MG63 (cell line): ENCODE measurements around the gene FILIP1L. TPM values are rescaled to one million over a fixed set of nuclear protein-coding genes. Genes with fewer than 3 reads are reported as not detected.

Experiments used
- DNase-seq: peaks from one replicate; pipeline ENCODE4 v3.0.0-alpha.2; 2020
- H3K27me3 ChIP-seq: fragments of 250-450 bp; sonication (Bioruptor Pico); 2 replicates; pipeline ENCODE4 v1.5.1; 2020; ENCODE audit warnings: mild to moderate bottlenecking, moderate library complexity
- H3K36me3 ChIP-seq: fragments of 250-450 bp; sonication (Bioruptor Pico); 2 replicates; pipeline ENCODE4 v1.5.1; 2020; ENCODE audit warnings: mild to moderate bottlenecking, moderate library complexity
- H3K4me3 ChIP-seq: fragments of 250-450 bp; sonication (Bioruptor Pico); 2 replicates; pipeline ENCODE4 v1.5.1; 2020; ENCODE audit warnings: mild to moderate bottlenecking, moderate library complexity
- H3K9me3 ChIP-seq: fragments of 250-450 bp; sonication (Bioruptor Pico); 2 replicates; pipeline ENCODE4 v1.5.1; 2020; ENCODE audit warnings: mild to moderate bottlenecking, moderate library complexity
- total RNA-seq: library from RNA; depleted of rRNA; stranded (reverse); fragments of >200 nt; shearing (Covaris generic); gene quantifications from 2 replicates; pipeline ENCODE4 v1.2.3, GENCODE V29; 2014; ENCODE audit warnings: low replicate concordance

The FILIP1L gene
- total RNA-seq, 1 experiment from 2014 or later: 19.9 TPM

DNA sequence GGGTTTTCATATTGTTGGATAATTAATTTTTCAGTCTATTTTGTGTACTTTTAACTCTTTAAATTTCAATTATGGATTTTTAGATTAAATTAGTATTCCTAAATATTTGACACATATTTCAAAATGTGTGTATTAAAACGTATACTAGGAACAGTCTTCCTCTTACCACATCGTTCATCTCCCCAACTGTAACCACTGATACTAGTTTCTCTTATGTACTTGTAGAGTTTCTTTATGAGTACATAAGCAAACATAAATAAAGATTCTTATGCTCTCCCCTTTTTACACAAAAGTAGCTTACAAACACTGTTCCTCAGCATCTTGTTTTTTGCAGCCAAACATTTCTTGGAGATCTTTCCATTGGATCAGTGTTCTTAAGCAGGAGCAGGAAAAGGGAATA is 250.7 kb downstream of the FILIP1L start:
- Histone ChIP-seq H3K9me3 (no peaks in the 10 kb centered on the region), H3K27me3 (no peaks in the 10 kb centered on the region), H3K36me3 (peaks cover 79% of the 10 kb centered on the region), H3K4me3 (no peak overlapping the region)
- DNase-seq: no peak

GRCh38 chr3:99863002-99863401 is 251.3 kb downstream of the FILIP1L start:
- Histone ChIP-seq H3K36me3 (peaks cover 78% of the 10 kb centered on the region), H3K9me3 (no peaks in the 10 kb centered on the region), H3K27me3 (no peaks in the 10 kb centered on the region), H3K4me3 (no peak overlapping the region)
- DNase-seq: no peak

DNA sequence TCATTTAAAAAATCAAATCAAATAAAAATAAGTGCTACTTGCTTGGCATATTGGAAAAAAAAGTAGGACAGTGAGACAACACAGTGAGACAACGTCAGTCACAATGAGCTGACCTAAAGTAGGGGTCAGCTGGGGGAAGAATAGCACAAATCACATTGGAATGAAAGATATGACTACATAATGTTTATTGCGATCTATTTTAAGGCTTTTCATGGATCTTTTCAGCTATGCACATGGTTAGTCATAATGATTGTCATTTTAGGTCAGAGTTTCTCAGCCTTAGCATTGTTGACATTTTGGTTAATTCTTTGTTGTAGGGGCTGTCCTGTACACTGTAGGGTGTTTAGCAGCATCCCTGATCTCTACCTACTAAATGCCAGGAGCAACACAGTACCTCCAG is 252.1 kb downstream of the FILIP1L start:
- peak; percentile 54 for DNase-seq
- Histone ChIP-seq H3K9me3 (no peaks in the 10 kb centered on the region), H3K27me3 (no peaks in the 10 kb centered on the region), H3K36me3 (peaks cover 78% of the 10 kb centered on the region), H3K4me3 (no peak overlapping the region)

GRCh38 chr3:99861216-99861615 is 253.1 kb downstream of the FILIP1L start:
- DNase-seq: no peak
- H3K4me3 ChIP-seq: no peak overlapping the region
- peaks cover 75% of the 10 kb centered on the region for H3K36me3 ChIP-seq
- no peaks in the 10 kb centered on the region for H3K27me3 ChIP-seq
- H3K9me3 ChIP-seq: no peaks in the 10 kb centered on the region

DNA sequence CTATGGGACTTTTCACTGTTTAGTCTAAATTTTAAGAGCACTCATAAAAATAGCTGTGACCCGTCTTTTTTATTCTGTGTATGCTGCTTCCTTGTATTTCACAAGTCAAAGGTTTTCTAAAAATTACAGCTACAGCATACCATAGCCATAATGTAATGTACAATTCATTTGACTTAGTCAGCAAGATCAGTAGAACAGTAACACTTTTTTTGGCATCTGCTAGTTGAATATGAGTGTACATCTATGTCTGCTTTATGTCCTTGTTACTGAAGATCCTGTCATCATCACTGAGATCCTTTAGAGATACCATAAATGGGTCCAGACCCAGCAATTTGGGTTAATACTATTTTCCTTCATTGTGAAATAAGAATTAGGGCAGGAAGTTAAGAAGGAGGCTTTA is 254.5 kb downstream of the FILIP1L start:
- Histone ChIP-seq H3K4me3 (no peak overlapping the region), H3K36me3 (peaks cover 65% of the 10 kb centered on the region)
- DNase-seq: no peak

GRCh38 chr3:99858469-99858868 is 255.8 kb downstream of the FILIP1L start:
- H3K4me3 ChIP-seq: no peak overlapping the region

More for the DNA sequence above, 254.5 kb downstream of the FILIP1L start:
- Histone ChIP-seq H3K27me3 (no peaks in the 10 kb centered on the region), H3K9me3 (no peaks in the 10 kb centered on the region)

DNA sequence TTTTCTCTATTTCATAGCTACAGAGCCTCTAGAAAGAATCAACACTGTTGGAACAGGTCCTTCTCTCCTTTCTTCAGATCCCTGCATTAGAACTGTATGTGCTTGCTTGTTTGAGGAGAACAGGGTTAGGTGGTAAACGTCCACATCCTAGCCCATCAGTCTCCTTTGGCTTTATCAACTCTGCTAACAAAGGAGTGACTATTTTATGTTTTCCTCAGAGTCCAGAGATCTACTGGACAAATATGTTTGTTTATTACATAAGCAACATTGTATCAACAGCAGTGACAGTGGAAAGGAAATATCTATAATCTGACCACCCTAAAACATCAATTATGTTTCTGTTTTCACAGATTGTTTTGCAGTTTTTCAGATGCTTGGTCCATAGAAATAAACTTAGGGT is 257.0 kb downstream of the FILIP1L start:
- Histone ChIP-seq H3K36me3 (peaks cover 45% of the 10 kb centered on the region), H3K4me3 (no peak overlapping the region), H3K9me3 (no peaks in the 10 kb centered on the region), H3K27me3 (no peaks in the 10 kb centered on the region)
- DNase-seq: no peak

More at GRCh38 chr3:99858469-99858868, 255.8 kb downstream of the FILIP1L start:
- peaks cover 56% of the 10 kb centered on the region for H3K36me3 ChIP-seq
- no peak for DNase-seq
- H3K9me3 ChIP-seq: no peaks in the 10 kb centered on the region
- no peaks in the 10 kb centered on the region for H3K27me3 ChIP-seq

- peaks cover 41% of the 10 kb centered on the region for H3K36me3 ChIP-seq
- H3K4me3 ChIP-seq: no peak overlapping the region
- no peak for DNase-seq
Measured at GRCh38 chr3:99856437-99857220, 257.7 kb downstream of the FILIP1L start.

DNA sequence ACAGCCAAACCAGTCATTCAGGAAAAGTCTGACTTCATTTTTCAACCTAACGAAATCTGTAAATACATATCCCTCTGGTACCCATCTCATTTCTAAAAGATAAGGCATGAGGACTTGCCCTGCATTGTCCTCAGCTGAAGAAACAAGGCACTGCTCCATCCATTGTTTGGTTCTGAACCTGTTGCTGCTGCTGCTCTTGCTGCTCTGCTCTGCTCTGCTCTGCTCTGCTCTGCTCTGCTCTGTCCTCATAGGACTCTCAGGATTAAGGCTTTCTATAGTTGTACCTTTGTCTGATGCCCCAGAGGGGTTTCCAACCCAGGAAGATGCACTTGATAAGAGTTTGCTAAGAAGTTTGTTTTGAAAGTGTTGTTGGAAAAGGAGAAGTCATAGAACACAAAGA is 258.4 kb downstream of the FILIP1L start:
- Histone ChIP-seq H3K4me3 (no peak overlapping the region), H3K27me3 (no peaks in the 10 kb centered on the region), H3K36me3 (peaks cover 34% of the 10 kb centered on the region), H3K9me3 (no peaks in the 10 kb centered on the region)
- no peak for DNase-seq

More at GRCh38 chr3:99856437-99857220, 257.7 kb downstream of the FILIP1L start:
- Histone ChIP-seq H3K27me3 (no peaks in the 10 kb centered on the region), H3K9me3 (no peaks in the 10 kb centered on the region)

GRCh38 chr3:99854756-99855298 is 259.5 kb downstream of the FILIP1L start:
- DNase-seq: no peak
- Histone ChIP-seq H3K27me3 (no peaks in the 10 kb centered on the region), H3K4me3 (no peak overlapping the region), H3K36me3 (peaks cover 35% of the 10 kb centered on the region), H3K9me3 (no peaks in the 10 kb centered on the region)

DNA sequence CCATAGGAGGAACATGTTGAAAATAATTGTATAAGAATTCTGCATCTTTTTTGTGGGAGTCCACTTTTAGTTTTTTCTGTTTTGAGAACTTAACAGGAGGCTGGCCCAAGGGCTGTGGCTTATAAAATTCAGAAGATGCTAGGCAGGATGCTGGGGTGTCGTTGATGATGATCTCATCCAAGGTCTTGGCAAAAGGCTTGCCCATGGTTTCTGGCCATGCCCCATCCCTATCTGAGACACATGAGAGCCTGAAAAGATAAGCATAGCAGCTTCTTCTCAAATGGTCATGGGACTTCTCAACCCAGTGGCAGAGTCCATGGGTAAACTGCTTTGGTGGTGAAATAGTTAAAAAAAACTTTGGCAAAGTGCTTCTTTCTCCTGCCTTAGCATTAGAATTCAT is 261.4 kb downstream of the FILIP1L start:
- Histone ChIP-seq H3K4me3 (no peak overlapping the region), H3K27me3 (no peaks in the 10 kb centered on the region), H3K36me3 (peaks cover 39% of the 10 kb centered on the region), H3K9me3 (no peaks in the 10 kb centered on the region)
- DNase-seq: peak; percentile 47

GRCh38 chr3:99851955-99852354 is 262.3 kb downstream of the FILIP1L start:
- Histone ChIP-seq H3K4me3 (no peak overlapping the region), H3K9me3 (no peaks in the 10 kb centered on the region), H3K27me3 (no peaks in the 10 kb centered on the region), H3K36me3 (peaks cover 36% of the 10 kb centered on the region)
- no peak for DNase-seq

DNA sequence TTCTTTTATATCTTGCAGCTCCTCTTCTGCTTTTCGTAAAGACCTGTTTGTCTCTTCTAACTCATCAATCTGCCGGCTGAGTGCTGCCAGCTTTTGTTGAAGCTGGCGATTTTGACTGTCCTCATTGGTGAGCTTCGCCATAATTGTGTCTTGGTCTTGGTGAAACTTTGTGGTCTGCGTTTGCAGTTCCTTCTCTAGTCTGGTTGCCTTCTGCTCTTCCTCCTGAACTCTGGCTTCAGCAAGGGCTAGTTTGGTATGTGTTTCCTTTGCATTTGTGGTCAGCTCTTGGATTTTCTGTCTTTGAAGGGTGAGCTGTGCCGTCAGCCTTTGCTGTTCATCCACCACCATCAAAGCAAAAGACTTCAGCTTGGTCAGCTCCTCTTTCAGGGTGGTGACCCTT is 263.7 kb downstream of the FILIP1L start:
- H3K36me3 ChIP-seq: peaks cover 33% of the 10 kb centered on the region
- no peaks in the 10 kb centered on the region for H3K27me3 ChIP-seq
- H3K9me3 ChIP-seq: no peaks in the 10 kb centered on the region
- H3K4me3 ChIP-seq: no peak overlapping the region
- no peak for DNase-seq

DNA sequence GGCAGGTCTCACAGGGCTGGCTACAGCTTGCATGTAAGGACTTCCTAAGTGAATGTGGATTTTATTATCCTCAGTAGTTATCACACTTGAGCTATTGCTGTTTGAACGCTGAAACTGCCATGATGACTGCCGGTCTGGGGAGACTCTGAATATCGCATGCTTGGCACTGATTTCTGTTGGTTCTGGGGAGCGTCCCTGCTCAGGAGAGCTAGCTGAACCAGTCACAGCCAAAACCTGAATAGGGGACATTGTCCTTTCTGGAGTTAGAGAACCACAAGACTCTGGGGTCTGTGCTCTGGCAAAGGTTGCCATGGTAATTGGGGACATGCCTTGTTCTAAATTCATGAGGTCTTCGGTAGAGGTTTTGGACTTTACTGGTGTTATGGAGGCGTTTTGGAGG is 265.9 kb downstream of the FILIP1L start:
- no peak overlapping the region for H3K4me3 ChIP-seq
- peaks cover 34% of the 10 kb centered on the region for H3K36me3 ChIP-seq
- H3K27me3 ChIP-seq: no peaks in the 10 kb centered on the region
- no peaks in the 10 kb centered on the region for H3K9me3 ChIP-seq
- no peak for DNase-seq

DNA sequence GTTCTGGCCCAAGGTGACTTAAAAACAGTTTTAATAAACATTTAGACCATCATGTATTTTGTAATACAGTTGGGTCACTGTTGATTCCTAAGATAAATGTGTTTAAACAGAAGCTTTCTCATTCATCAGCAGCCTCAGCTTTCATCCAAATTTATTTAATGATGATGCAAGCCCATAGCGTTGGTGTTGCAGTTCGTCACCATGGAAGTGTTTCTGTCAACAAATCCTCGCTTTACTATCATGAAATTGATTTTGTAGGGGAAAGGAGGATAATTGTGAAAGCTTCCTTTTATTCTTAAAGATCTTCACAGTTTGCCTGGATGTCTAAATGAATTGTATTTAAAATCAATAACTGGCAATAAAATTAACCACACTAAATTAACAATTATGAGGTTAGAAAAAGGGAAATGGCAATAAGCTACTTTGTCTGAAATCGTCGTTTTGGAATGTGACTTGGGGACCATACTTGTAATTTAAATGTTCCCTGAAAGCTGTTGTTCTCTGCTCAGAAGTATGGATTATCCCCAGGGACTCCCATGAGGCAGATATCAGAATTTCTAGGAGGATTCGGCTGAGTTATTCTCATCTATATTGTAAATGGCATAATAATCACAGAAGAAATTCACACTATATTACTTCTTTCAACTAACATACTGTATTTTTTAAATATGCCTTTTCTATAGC is 267.7 kb downstream of the FILIP1L start:
- peaks cover 37% of the 10 kb centered on the region for H3K36me3 ChIP-seq
- no peaks in the 10 kb centered on the region for H3K27me3 ChIP-seq
- H3K9me3 ChIP-seq: no peaks in the 10 kb centered on the region
- DNase-seq: no peak
- H3K4me3 ChIP-seq: no peak overlapping the region

DNA sequence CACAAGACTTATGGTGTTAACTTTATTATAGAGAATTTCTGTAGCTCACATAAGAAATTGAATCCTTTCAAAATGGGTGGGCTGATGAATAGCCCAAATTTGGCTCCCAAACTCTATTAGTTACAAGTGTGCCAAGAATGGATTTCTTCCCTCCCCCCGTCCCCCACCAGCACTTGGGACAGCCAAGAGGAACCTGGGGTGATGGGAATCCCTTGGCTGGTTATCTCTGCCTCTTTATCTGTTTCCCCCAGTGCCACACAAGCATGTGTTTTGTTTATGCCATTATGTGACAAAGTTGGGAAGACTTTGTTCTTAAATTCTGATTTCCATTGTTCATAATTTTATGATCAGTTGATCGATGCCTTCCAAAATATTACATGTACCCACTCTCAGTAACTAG is 268.3 kb downstream of the FILIP1L start:
- Histone ChIP-seq H3K27me3 (no peaks in the 10 kb centered on the region), H3K36me3 (peaks cover 37% of the 10 kb centered on the region), H3K9me3 (no peaks in the 10 kb centered on the region), H3K4me3 (no peak overlapping the region)
- no peak for DNase-seq

DNA sequence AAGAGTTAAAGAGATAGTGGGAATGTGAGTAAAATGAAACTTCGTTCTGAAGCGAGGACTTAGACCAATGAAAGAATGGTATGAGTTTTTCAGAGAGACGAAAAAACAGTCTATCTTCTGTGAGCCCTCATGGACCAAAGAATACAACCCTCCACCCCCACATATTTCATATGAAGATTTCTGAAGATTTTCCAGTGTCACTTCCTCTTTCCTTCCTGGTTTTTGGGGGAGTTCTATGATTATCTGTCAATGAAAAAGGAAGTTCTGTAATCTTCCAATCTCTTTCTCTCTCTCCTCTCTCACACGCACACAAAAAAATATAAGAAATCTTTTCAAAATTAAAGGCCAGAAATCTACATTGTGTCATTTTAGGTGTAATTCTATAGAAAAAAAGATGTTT is 269.0 kb downstream of the FILIP1L start:
- H3K4me3 ChIP-seq: no peak overlapping the region
- peaks cover 35% of the 10 kb centered on the region for H3K36me3 ChIP-seq
- H3K27me3 ChIP-seq: no peaks in the 10 kb centered on the region
- no peak for DNase-seq
- H3K9me3 ChIP-seq: no peaks in the 10 kb centered on the region
